T-helper 2 cell treated with Interferon-gamma antibody and Interleukin-4, amounts not matched to agents 100 ng/mL and 5 ng/mL, for 36 hours (primary cell): ENCODE measurements around the gene WTAP. TPM values are rescaled to one million over a fixed set of nuclear protein-coding genes. Genes with fewer than 3 reads are reported as not detected.

ENCODE experiments used
- intact Hi-C: fragments of 100-400 bp; cut with micrococcal nuclease; formaldehyde crosslinking; loops from one replicate; pipeline ENCODE4 v1.15.1; 2023
- total RNA-seq: library from RNA; stranded (reverse); gene quantifications from 2 replicates; pipeline ENCODE4 v1.2.3, GENCODE V29; 2022

The WTAP gene
- total RNA-seq, 1 donor from 2014 or later, result 119 TPM

DNA sequence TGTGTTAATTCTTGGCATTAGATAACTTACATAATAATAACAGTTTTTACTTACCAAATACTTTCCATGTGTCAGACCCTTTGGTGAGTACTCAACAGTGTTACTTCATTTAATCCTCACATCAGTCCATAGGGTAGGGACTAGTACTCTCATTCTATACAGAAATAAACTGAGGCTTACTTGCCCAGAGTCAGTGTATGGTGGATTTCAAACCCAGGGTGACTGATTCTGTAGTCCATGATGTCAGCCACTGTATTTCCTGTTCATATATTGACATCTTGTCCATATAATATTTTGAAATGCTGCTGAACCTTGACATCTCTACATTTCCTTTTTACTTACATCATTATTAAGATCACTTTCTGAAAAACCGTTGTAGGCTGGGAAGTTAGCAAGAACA is 70.2 kb downstream of the WTAP start:
- intact Hi-C loops, result no loop called here

DNA sequence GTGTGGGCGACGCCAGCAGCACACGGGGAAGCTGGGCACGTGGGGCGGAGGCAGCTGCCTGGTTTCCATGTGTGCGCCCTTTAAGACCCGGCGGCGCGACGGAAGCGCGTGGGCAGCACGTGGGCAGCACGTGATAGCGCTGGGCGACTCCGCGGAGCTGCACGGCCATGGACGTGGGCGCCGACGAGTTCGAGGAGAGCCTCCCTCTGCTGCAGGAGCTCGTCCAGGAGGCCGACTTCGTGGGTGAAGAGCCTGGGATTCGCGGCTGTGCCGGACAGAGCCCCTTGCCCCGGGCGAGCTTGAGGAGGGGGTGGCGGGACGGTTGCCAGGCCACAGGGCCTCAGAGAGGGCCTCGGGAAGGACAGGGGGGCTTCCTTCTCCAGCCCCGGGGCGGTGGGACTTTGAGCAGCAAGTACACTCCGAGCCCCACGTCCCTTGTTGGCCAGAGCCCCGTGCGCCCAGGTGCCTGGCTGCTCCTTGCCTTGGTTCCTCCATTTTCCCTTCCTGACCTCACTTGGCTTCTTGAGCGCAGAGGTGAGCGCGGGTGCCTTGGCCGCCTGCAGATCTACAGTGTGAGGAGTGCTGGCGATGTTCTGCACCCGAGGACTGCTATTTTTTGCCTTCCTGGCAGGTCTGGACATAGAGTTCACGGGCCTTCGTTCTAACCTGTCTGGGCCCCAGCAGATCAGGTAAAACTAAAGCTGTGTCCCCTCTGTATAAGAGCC is 73.0 kb downstream of the WTAP start, which contains the start of gene PNLDC1:
PNLDC1 (plus strand) TSS at position 136 of the 725 bp plus-strand sequence; CDS start at position 168, 32 bp downstream.
- intact Hi-C loops, result no loop called here

DNA sequence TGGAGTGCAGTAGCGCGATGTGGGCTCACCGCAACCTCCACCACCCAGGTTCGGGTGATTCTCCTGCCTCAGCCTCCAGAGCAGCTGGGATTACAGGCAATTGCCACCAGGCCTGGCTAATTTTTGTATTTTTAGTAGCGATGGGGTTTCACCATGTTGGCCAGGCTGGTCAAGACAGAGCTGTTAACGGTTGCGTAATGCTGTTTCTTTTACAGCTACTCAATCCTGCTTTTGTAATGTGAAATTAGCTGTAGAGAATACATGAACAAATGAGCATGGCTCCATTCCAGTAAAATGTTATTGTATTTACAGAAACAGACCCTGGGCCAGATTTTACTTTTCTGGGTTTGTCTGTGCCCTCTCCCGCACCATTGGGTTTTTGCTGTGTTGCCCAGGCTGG is 74.6 kb downstream of the WTAP start:
- intact Hi-C loops, result no loop called here

DNA sequence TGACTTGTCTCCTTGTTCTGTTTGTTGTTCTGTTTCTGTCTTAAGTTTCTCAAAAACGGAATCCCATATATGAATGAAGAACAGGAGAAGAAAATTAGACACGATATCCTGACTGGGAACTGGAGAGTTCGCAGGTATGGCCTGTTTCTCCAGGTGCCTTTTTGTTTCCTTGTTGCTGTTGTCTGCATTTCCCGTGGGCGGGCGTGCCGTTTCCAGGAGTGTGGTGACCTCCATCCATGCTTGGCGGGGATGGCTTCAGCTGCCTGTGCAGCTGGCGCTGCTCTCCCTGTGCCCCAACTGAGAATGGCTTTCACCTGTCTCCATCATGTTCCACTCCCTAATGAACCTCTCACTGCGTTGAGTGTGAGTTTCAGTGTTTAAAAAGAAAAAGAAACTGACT is 77.2 kb downstream of the WTAP start:
- intact Hi-C loops, result no loop called here

DNA sequence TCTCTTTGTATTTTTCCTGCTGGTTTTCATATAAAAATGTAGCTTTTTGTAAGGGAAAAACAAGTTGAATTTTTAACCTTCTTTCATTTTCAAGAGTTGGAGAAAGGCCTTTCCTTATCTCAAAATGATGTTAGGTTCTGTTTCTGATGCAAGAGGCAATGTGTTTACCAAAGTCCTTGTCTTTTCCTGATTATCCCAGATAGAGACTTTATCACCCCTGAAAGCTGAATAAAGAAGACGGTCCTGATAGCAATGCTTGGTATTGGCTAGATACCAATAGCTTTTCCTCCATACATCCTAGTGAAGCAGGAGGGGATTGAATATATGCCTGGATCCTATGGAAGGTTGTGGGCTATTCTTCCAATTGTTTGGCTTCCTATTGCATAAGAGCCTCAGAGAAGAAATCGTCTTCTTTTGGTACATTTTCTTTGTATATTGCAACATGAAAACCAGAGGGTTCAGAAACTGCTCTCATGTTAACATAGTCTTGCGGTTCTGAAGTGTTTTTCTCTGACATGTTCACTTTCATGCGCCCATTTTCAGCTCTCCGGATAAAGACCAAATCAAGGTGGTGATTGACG is 78.2 kb downstream of the WTAP start:
- intact Hi-C loops, result no loop called here

Other genes with a start within 250 kb of the WTAP start
- gene SOD2, start 34.3 kb upstream of the WTAP start, total RNA-seq, result 60.7 and 63.9 TPM in 2 replicates
- 68.4 and 76.3 TPM in 2 replicates for gene ACAT2, start 34.5 kb downstream of the WTAP start, total RNA-seq
- gene TCP1, start 62.1 kb downstream of the WTAP start, total RNA-seq, result 282 and 290 TPM in 2 replicates
- gene MRPL18, start 63.0 kb downstream of the WTAP start, total RNA-seq, result 77.7 and 82.4 TPM in 2 replicates
- 0.50 and 0.93 TPM in 2 replicates for gene PNLDC1, start 72.8 kb downstream of the WTAP start, total RNA-seq
- not detected in 2 replicates for gene MAS1, start 163.5 kb downstream of the WTAP start, total RNA-seq
- gene IGF2R, start 241.6 kb downstream of the WTAP start, total RNA-seq, result 59.5 and 64.0 TPM in 2 replicates